GM12878 (cell line): ENCODE data around the gene SGMS1.

ENCODE experiments used
- CBX3 ChIP-seq: fragments of 200-600 bp; sonication (generic); IDR thresholded peaks from 2 replicates; pipeline ENCODE4 v1.6.1; 2016; ENCODE audit warnings: low read depth, borderline replicate concordance
- RCOR1 ChIP-seq: conservative IDR thresholded peaks from 2 replicates; pipeline ENCODE4 v1.6.1; 2012; ENCODE audit warnings: low read depth, low read length, improper control_type of control experiment
- TCF12 ChIP-seq: IDR thresholded peaks from 2 replicates; pipeline ENCODE4 v1.6.1; 2011; ENCODE audit warnings: low read depth, mild to moderate bottlenecking, low read length

- TF ChIP-seq TCF12 (no peak), CBX3 (no peak), RCOR1 (no peak)
These were observed 341.7 kb downstream of the SGMS1 start for GRCh38 chr10:50281967-50282522.
